ENCODE data around the gene ALMS1. TPM values are rescaled to one million over a fixed set of nuclear protein-coding genes. Genes with fewer than 3 reads are reported as not detected.
A peak's percentile ranks its signal among the peaks of the same experiment; 100 is the strongest.

Gene ALMS1
- total and polyA plus RNA-seq, 9 donors, result 12.8 to 53.4 (median 46.9) TPM

GRCh38 chr2:73386342-73386868 lies 769 bp downstream of the ALMS1 start:
- H3K9me3 ChIP-seq, result no peaks in the 10 kb centered on the region
- 0 to 1% (median 0%) methylated on average over 18 to 24 of the region's 24 CpGs for WGBS, 3 donors
- H3K27me3 ChIP-seq, result no peaks in the 10 kb centered on the region
- no peaks in the 10 kb centered on the region for H3K36me3 ChIP-seq
- H3K4me1 ChIP-seq (ENCODE audit: insufficient read depth), result peaks cover 6% of the 10 kb centered on the region
- peak overlapping the region in 1 of 2 donors; percentile 94 for H3K27ac ChIP-seq
- intact Hi-C loops (cut with DNase I), result no loop called here
- TF ChIP-seq EP300 (IDR thresholded peaks at IDR 0.05) (no peak), CTCF (IDR thresholded peaks at IDR 0.05) (peak in 1 of 3 donors; percentile 1), POLR2A (IDR thresholded peaks at IDR 0.05) (no peak)
- DNase-seq, result no peak
- H3K4me3 ChIP-seq, result peak overlapping the region; percentile 77

- Histone ChIP-seq H3K9me3 (no peaks in the 10 kb centered on the region), H3K36me3 (no peaks in the 10 kb centered on the region), H3K27me3 (no peaks in the 10 kb centered on the region), H3K27ac (peak overlapping the region in 1 of 2 donors; percentile 94), H3K4me3 (peak overlapping the region; percentile 77), H3K4me1 (ENCODE audit: insufficient read depth) (peaks cover 6% of the 10 kb centered on the region)
- no peak for TF ChIP-seq CTCF (IDR thresholded peaks at IDR 0.05)
- TF ChIP-seq POLR2A (IDR thresholded peaks at IDR 0.05), result no peak
- no peak for TF ChIP-seq EP300 (IDR thresholded peaks at IDR 0.05)
- WGBS, 3 donors, result 4 to 9% (median 6%) methylated on average over 6 of the region's 6 CpGs
- intact Hi-C loops (cut with DNase I), result no loop called here
- DNase-seq, result no peak
Measured at GRCh38 chr2:73386894-73387636, 1.4 kb downstream of the ALMS1 start.

- Histone ChIP-seq H3K27ac (no peak overlapping the region), H3K9me3 (no peaks in the 10 kb centered on the region), H3K27me3 (no peaks in the 10 kb centered on the region), H3K4me3 (no peak overlapping the region), H3K36me3 (no peaks in the 10 kb centered on the region), H3K4me1 (ENCODE audit: insufficient read depth) (no peaks in the 10 kb centered on the region)
- no peak for DNase-seq
- WGBS, 3 donors, result 88 to 93% (median 89%) methylated on average over 9 of the region's 9 CpGs
- no peak for TF ChIP-seq CTCF (IDR thresholded peaks at IDR 0.05)
- TF ChIP-seq EP300 (IDR thresholded peaks at IDR 0.05), result no peak
- no peak for TF ChIP-seq POLR2A (IDR thresholded peaks at IDR 0.05)
- intact Hi-C loops (cut with DNase I), result loop anchor here in 1 of 4 donors (10.0 kb wide), 1 partner anchor 1718 kb away; no protein-coding TSS in a partner anchor
Measured at GRCh38 chr2:73402386-73403103, 16.9 kb downstream of the ALMS1 start.

GRCh38 chr2:73403237-73403636 lies 17.6 kb downstream of the ALMS1 start:
- intact Hi-C loops (cut with DNase I), result loop anchor here in 1 of 4 donors (10.0 kb wide), 1 partner anchor 1718 kb away; no protein-coding TSS in a partner anchor
- no peak for TF ChIP-seq CTCF (IDR thresholded peaks at IDR 0.05)
- no peak for TF ChIP-seq POLR2A (IDR thresholded peaks at IDR 0.05)
- no peak for TF ChIP-seq EP300 (IDR thresholded peaks at IDR 0.05)
- Histone ChIP-seq H3K27ac (no peak overlapping the region), H3K9me3 (no peaks in the 10 kb centered on the region), H3K4me3 (no peak overlapping the region), H3K36me3 (no peaks in the 10 kb centered on the region), H3K4me1 (ENCODE audit: insufficient read depth) (no peaks in the 10 kb centered on the region), H3K27me3 (no peaks in the 10 kb centered on the region)
- DNase-seq, result no peak
- WGBS, 3 donors, result 96 to 98% (median 98%) methylated on average over 1 of the region's 1 CpG

Measured in ovary (tissue), 9 donors.